ENCODE results near the gene LKAAEAR1.

LKAAEAR1 gene

DNA sequence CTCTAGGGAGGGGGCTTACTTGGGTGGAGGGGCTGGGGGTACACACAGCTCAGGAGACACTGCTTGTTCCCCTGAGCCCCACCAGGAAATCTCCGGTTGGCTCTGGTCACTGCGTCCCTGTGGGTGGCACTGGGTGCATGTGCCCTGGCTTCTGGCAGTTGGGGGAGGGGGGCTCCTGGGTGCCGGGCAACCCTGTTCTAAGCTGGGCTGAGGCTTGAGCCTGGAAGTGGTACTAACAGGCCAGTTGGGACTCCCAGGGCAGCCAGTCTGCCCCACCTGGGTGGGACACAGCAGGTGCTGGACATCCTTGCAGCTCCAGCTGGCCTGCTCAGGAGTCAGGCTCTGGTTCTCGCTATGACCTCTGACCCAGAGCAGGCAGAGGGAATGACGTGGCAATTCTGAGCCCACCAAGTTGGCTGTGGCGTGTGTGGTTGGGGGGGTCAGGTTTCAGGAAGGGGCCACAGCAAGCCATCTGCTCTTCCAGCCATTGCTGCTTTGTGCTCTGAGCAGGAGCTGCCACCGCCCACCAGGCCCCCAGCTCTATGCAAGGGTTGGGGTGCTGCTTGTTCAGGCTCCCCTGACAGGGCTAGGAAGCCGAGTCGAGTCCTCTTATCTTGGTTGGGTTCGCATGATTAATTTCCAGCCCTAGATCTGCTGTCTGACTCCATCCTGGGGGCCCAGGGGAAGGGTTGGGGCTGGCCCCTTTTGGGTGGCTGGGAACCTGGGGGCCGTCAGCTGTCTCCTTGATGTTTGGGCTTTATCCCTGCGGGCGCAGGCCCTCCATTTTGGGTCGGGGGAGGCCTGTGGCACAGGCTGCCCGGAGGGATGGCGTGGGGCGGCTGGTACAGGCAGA lies 47.6 kb downstream of the LKAAEAR1 start:
- DNase-seq (ENCODE audit: low spot score), result peak; percentile 74
- TF ChIP-seq, protein P1, sequence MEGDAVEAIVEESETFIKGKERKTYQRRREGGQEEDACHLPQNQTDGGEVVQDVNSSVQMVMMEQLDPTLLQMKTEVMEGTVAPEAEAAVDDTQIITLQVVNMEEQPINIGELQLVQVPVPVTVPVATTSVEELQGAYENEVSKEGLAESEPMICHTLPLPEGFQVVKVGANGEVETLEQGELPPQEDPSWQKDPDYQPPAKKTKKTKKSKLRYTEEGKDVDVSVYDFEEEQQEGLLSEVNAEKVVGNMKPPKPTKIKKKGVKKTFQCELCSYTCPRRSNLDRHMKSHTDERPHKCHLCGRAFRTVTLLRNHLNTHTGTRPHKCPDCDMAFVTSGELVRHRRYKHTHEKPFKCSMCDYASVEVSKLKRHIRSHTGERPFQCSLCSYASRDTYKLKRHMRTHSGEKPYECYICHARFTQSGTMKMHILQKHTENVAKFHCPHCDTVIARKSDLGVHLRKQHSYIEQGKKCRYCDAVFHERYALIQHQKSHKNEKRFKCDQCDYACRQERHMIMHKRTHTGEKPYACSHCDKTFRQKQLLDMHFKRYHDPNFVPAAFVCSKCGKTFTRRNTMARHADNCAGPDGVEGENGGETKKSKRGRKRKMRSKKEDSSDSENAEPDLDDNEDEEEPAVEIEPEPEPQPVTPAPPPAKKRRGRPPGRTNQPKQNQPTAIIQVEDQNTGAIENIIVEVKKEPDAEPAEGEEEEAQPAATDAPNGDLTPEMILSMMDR (IDR thresholded peaks at IDR 0.05; ENCODE audit: extremely low read depth, insufficient read depth, missing control alignments), result no peak
- in situ Hi-C loops (cut with MboI; ENCODE audit: low pct_unique_long_range_greater_than_20kb, low sequenced_read_pairs, unreplicated experiment), result no loop called here

DNA sequence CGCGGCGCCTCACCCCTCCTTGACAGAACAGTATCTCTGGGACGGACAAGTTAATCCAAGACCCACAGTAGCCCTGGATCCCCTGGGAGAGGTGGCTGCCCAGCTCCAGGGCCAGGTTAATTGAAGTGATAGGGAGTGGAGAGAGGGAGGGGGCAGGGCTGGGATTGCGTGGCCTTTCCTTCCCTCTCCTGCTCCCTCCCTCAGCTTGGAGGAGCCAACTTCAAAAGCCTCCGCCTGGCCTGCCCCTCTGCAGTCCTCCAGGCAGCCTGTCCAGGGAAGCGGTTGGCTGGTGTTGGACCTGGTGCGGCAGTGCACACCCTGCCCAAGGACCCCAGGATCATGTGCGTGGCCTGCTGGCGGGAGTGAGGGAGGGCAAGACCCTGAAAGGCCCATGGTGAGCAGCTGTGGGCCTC lies 48.3 kb downstream of the LKAAEAR1 start, which contains the start of gene C20orf204:
TSS of gene C20orf204 (plus strand) at position 250 of the 413 bp plus-strand sequence. CDS start at position 392, 142 bp downstream.
- TF ChIP-seq, protein P1 (IDR thresholded peaks at IDR 0.05; ENCODE audit: extremely low read depth, insufficient read depth, missing control alignments), result no peak
- DNase-seq (ENCODE audit: low spot score), result no peak
- in situ Hi-C loops (cut with MboI; ENCODE audit: low pct_unique_long_range_greater_than_20kb, low sequenced_read_pairs, unreplicated experiment), result no loop called here

DNA sequence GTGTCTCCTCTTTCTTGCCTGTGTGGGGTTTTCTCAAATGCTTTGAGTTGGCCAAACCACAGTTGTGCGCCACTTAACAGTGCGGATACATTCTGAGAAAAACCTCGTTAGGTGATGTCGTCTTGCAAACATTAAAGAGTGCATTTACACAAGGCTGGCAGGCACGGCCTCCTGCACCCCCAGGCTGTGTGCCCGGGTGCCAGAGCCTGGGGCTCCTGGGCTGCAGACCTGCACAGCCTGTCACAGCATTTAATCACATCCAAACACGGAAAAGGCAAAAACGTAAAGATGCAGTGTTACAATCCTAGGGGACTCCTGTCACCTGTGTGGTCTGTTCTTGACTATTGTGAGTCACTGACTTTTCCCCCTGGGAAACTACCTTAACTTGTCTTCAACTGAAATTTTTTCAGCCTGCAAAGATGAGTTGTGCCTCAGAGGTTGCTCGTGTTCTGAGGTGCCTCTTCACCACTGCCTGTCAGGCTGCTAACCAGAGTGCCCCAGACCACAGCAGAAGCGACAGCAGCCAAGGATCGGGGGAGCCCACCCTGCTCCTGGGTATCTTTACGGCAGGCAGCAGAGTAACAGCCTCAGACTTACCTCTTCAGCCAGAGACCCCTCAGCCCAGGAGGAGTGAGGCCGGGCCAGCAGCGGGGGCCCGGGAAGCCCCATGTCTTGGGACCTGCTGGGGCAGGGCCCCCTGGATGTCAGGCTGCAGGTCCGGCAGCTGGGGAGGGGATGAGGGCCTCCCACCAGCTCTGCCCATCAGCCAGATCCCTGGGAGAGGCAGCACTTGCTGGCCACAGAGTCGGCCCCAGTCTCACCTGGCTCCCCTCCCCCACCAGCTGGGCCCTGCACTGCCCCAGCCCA lies 48.9 kb downstream of the LKAAEAR1 start:
- peak; percentile 83 for DNase-seq (ENCODE audit: low spot score)
- in situ Hi-C loops (cut with MboI; ENCODE audit: low pct_unique_long_range_greater_than_20kb, low sequenced_read_pairs, unreplicated experiment), result no loop called here

DNA sequence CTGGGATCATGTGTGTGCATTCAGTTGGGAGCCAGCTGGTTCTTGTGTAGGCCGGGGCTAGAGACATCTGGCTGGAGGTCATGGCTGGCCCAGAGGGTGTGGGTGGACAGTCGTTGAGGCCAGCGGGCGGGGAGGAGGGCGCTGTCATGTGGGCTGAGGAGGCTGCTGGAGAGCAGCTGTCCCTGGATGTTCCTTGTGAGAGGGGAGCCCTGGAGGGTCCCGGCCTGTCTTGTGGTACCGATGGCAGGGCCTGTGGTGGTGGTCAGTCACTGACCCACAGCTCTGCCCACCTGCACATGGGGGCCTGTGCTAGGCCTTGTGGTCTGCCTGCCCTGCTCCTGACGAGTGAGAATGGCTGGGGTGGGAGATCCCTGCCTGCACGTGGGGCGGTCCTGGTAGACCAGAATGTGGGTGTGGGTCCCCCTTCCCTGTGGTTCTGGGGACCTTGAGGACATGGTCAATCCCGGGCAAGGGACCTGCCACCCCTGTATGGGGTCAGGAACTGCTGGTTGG lies 50.2 kb downstream of the LKAAEAR1 start:
- TF ChIP-seq, protein P1 (IDR thresholded peaks at IDR 0.05; ENCODE audit: extremely low read depth, insufficient read depth, missing control alignments), result no peak
- in situ Hi-C loops (cut with MboI; ENCODE audit: low pct_unique_long_range_greater_than_20kb, low sequenced_read_pairs, unreplicated experiment), result no loop called here
- DNase-seq (ENCODE audit: low spot score), result no peak

More for the DNA sequence above, 48.9 kb downstream of the LKAAEAR1 start:
- TF ChIP-seq, protein P1 (IDR thresholded peaks at IDR 0.05; ENCODE audit: extremely low read depth, insufficient read depth, missing control alignments), result no peak

Data from GM13977 (cell line).